Thymus (tissue), 11 donors: Measurements from ENCODE around the gene SLBP. TPM values are rescaled to one million over a fixed set of nuclear protein-coding genes. Genes with fewer than 3 reads are reported as not detected.

Source experiments
- DNase-seq, 9 donors: peaks; one replicate each; pipeline ENCODE4 v3.0.0-alpha.2; 2013; ENCODE audit warnings: low spot score in 9 of 9, low read depth in 6 of 9, missing footprints in 1 of 9
- H3K27ac ChIP-seq, 2 donors: one replicate each; pipeline ENCODE4 v1.5.1; 2013; ENCODE audit warnings: control low read depth in 1 of 2, low read depth in 1 of 2, low read length in 1 of 2, mild to moderate bottlenecking in 1 of 2, moderate library complexity in 1 of 2
- H3K27me3 ChIP-seq, 2 donors: one replicate each; pipeline ENCODE4 v1.5.1; 2013; ENCODE audit warnings: low read length in 1 of 2; ENCODE audit not compliant: control insufficient read depth in 2 of 2, insufficient read depth in 1 of 2
- H3K36me3 ChIP-seq, 2 donors: one replicate each; pipeline ENCODE4 v1.5.1; 2013; ENCODE audit warnings: low read length in 1 of 2, mild to moderate bottlenecking in 1 of 2, moderate library complexity in 1 of 2; ENCODE audit not compliant: control insufficient read depth in 2 of 2, insufficient read depth in 2 of 2
- H3K4me1 ChIP-seq, 2 donors: one replicate each; pipeline ENCODE4 v1.5.1; 2013; ENCODE audit warnings: low read length in 2 of 2; ENCODE audit not compliant: control insufficient read depth in 2 of 2, insufficient read depth in 2 of 2
- H3K4me3 ChIP-seq, 2 donors: one replicate each; pipeline ENCODE4 v1.5.1; 2013; ENCODE audit warnings: low read length in 2 of 2, control low read depth in 1 of 2, mild to moderate bottlenecking in 1 of 2
- H3K9me3 ChIP-seq, 2 donors: one replicate each; pipeline ENCODE4 v1.5.1; 2013; ENCODE audit warnings: low read length in 1 of 2, mild to moderate bottlenecking in 1 of 2; ENCODE audit not compliant: control insufficient read depth in 2 of 2, insufficient read depth in 1 of 2
- WGBS: extraction: QIAGEN DNeasy Blood & Tissue Kit; methylation state at CpG from one replicate; pipeline ENCODE4 v1.1.7; 2013; 5-methylcytosine and 5-hydroxymethylcytosine counted together
- polyA plus RNA-seq: library from polyadenylated mRNA; stranded (reverse); fragments of 200-250 nt; gene quantifications from one replicate; pipeline ENCODE4 v1.2.3, GENCODE V29; 2013
- total RNA-seq: library from RNA; stranded (reverse); fragments of 120-200 nt; gene quantifications from one replicate; pipeline ENCODE4 v1.2.4, GENCODE V29; 2013
- donor health status: healthy.

Gene SLBP
- total and polyA plus RNA-seq, 2 donors, result 53.1 to 96.2 TPM

GRCh38 chr4:1751155-1751918, 39.2 kb upstream of the SLBP start:
- no peaks in the 10 kb centered on the region for H3K9me3 ChIP-seq
- peaks cover 0 to 9% of the 10 kb centered on the region in 2 donors for H3K27me3 ChIP-seq
- no peak overlapping the region for H3K4me3 ChIP-seq
- H3K27ac ChIP-seq, result no peak overlapping the region
- 98% methylated on average over 31 of the region's 31 CpGs for WGBS
- no peak for DNase-seq
- peaks cover 9 to 50% of the 10 kb centered on the region in 2 donors for H3K4me1 ChIP-seq
- no peaks in the 10 kb centered on the region for H3K36me3 ChIP-seq

DNA sequence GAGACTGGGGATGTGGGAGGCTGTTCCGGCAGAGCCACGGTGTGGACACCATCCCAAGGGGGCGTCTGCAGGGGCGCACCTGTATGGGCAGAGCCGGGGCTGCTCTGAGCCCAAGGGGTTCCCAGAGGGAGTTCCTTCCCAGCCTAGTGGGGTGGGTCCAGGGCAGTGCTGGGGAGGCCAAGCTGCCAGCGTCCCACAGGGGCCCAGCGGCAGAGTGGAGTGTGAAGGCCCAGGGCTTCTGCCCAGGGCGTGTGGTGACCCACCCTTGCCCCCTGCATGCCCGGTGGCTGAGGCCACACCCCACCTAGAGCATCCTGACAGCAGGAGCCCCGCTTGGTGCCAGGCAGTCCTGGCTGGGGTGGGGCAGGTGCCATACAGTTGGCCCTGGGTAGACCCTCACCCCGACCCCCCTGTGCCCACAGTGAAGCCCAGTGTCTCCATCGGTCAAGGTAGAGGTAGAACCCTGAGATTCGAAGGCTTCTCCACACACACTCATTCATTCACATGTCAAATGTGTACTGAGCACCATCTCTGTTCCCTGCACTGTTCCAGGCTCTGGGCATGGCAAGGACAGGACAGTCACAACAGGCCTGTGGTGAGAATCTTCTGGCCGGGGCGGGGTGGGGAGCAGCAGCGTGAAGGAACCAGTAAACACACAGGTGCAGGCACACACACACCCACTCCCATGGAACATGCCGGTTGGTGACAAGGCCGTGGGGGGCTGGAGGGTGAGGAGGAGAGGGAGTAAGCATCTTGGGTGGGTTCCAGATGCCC, 38.4 kb upstream of the SLBP start:
- H3K27me3 ChIP-seq, result peaks cover 0 to 9% of the 10 kb centered on the region in 2 donors
- no peak for DNase-seq
- no peaks in the 10 kb centered on the region for H3K9me3 ChIP-seq
- H3K4me3 ChIP-seq, result no peak overlapping the region
- H3K27ac ChIP-seq, result no peak overlapping the region
- peaks cover 9 to 50% of the 10 kb centered on the region in 2 donors for H3K4me1 ChIP-seq
- WGBS, result 94% methylated on average over 18 of the region's 18 CpGs
- peaks cover under 1 to 3% of the 10 kb centered on the region in 2 donors for H3K36me3 ChIP-seq

GRCh38 chr4:1749826-1750225, 37.7 kb upstream of the SLBP start:
- Histone ChIP-seq H3K9me3 (no peaks in the 10 kb centered on the region), H3K4me3 (no peak overlapping the region), H3K4me1 (peaks cover 9 to 49% of the 10 kb centered on the region in 2 donors), H3K36me3 (peaks cover 8 to 9% of the 10 kb centered on the region in 2 donors), H3K27me3 (peaks cover 0 to 9% of the 10 kb centered on the region in 2 donors), H3K27ac (no peak overlapping the region)
- 88% methylated on average over 14 of the region's 14 CpGs for WGBS
- DNase-seq, result no peak

DNA sequence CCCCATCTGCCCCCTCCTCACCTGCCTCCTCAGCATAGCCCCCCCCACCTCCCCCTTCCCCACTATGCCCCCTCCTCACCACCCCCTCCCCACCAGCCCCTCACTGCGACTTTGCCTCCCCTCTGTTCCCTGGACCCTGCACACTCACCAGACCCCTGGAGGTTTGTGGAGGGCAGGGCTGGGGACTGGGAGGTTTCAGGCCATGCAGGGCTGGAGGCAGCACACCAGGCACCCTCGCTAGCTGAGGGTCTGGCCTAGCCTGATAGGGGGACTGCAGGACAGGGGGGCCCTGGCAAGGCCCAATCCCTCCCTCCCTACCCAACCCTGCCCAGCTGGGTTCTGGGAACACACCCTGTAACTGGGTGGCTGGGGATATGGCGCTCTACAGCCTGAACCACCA, 37.3 kb upstream of the SLBP start:
- WGBS, result 85% methylated on average over 3 of the region's 3 CpGs

GRCh38 chr4:1748465-1748995, 36.4 kb upstream of the SLBP start:
- 4% methylated on average over 29 of the region's 29 CpGs for WGBS
- Histone ChIP-seq H3K9me3 (no peaks in the 10 kb centered on the region), H3K4me3 (no peak overlapping the region), H3K4me1 (peaks cover 9 to 37% of the 10 kb centered on the region in 2 donors), H3K36me3 (peaks cover 21% of the 10 kb centered on the region in 2 donors), H3K27me3 (peaks cover 0 to 9% of the 10 kb centered on the region in 2 donors), H3K27ac (no peak overlapping the region)
- peak; percentile 55 to 92 (median 80) for DNase-seq

More for the DNA sequence above, 37.3 kb upstream of the SLBP start:
- H3K4me3 ChIP-seq, result no peak overlapping the region
- peaks cover 0 to 9% of the 10 kb centered on the region in 2 donors for H3K27me3 ChIP-seq
- peaks cover 13% of the 10 kb centered on the region in 2 donors for H3K36me3 ChIP-seq
- H3K9me3 ChIP-seq, result no peaks in the 10 kb centered on the region
- peaks cover 9 to 44% of the 10 kb centered on the region in 2 donors for H3K4me1 ChIP-seq
- no peak overlapping the region for H3K27ac ChIP-seq
- DNase-seq, result no peak

DNA sequence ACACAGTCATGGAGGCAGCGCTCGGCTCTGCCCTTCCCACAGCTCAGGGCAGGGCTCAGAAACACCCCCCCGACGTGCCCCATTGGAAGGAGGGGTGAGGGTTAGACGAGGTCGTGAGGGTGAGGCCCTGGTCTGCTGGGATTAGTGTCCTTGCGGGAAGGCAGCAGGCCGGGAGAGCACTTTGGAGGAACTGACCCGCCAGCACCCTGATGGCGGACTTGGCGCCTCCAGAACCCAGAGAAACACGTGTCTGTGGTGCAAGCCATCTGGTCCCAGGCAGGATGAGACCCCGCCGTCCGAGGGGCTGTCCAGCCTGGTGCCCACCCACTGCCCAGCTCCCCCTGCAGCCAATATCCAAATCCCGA, 35.5 kb upstream of the SLBP start:
- H3K4me1 ChIP-seq, result peaks cover 5 to 28% of the 10 kb centered on the region in 2 donors
- peaks cover 24 to 28% of the 10 kb centered on the region in 2 donors for H3K36me3 ChIP-seq
- WGBS, result 94% methylated on average over 16 of the region's 16 CpGs
- DNase-seq, result no peak
- no peak overlapping the region for H3K4me3 ChIP-seq
- H3K9me3 ChIP-seq, result no peaks in the 10 kb centered on the region
- peaks cover 0 to 9% of the 10 kb centered on the region in 2 donors for H3K27me3 ChIP-seq
- no peak overlapping the region for H3K27ac ChIP-seq

GRCh38 chr4:1746919-1747602, 34.9 kb upstream of the SLBP start:
- Histone ChIP-seq H3K4me3 (no peak overlapping the region), H3K27me3 (peaks cover 0 to 9% of the 10 kb centered on the region in 2 donors), H3K36me3 (peaks cover 30 to 33% of the 10 kb centered on the region in 2 donors), H3K9me3 (no peaks in the 10 kb centered on the region), H3K27ac (no peak overlapping the region), H3K4me1 (peaks cover 0 to 22% of the 10 kb centered on the region in 2 donors)
- no peak for DNase-seq
- WGBS, result 94% methylated on average over 33 of the region's 33 CpGs

- no peaks in the 10 kb centered on the region for H3K9me3 ChIP-seq
- peaks cover 37 to 41% of the 10 kb centered on the region in 2 donors for H3K36me3 ChIP-seq
- WGBS, result 25% methylated on average over 17 of the region's 17 CpGs
- peaks cover 0 to 15% of the 10 kb centered on the region in 2 donors for H3K4me1 ChIP-seq
- no peak overlapping the region for H3K4me3 ChIP-seq
- H3K27me3 ChIP-seq, result peaks cover 0 to 9% of the 10 kb centered on the region in 2 donors
- H3K27ac ChIP-seq, result no peak overlapping the region
- DNase-seq, result peak in 6 of 9 donors; percentile 54 to 81 (median 72)
Observed at GRCh38 chr4:1746265-1746691, 34.2 kb upstream of the SLBP start.
